Left cardiac atrium (tissue), 4 donors: ENCODE results near the gene HTR4. TPM values are rescaled to one million over a fixed set of nuclear protein-coding genes. Genes with fewer than 3 reads are reported as not detected.
"Not testable (repeated sequence)": the region's sequence is repeated elsewhere in the genome, so short reads cannot be mapped to it uniquely, and the experiment has no call there.

ENCODE experiments used
- ATAC-seq, 2 donors: fragments of 200-7000 bp; cut with Tn5 transposase; one replicate each; pipeline ENCODE4 v1.9.1; 2020; ENCODE audit warnings: mild to moderate bottlenecking in 2 of 2, moderate library complexity in 2 of 2
- DNase-seq: peaks from one replicate; pipeline ENCODE4 v3.0.0-alpha.2; 2020
- intact Hi-C, 2 donors: fragments of 100-400 bp; cut with DNase I; formaldehyde crosslinking; loops; one replicate each; pipeline versions ENCODE4 v1.14.1 to v1.15.1; 2022 to 2023
- total RNA-seq, 2 donors: library from RNA; stranded (reverse); fragmentation: NEBNext Ultra II Directional; extraction: Animal tissue kit (Norgen Biotek cat#: 25700); gene quantifications; one replicate each; pipeline ENCODE4 v1.2.1, GENCODE V29; 2021
- donor health status: DM: no; HTN: yes; CAD: no.
- donor health status: DM: no; HTN: yes; CAD: no; lungs with severe emphysema.
- donor health status: DM: yes; HTN: yes; CAD: no.
- donor health status: Dilated cardiomyopathy.

Gene HTR4
- total RNA-seq, 2 donors from 2014 or later = 4.7 to 8.8 TPM

DNA sequence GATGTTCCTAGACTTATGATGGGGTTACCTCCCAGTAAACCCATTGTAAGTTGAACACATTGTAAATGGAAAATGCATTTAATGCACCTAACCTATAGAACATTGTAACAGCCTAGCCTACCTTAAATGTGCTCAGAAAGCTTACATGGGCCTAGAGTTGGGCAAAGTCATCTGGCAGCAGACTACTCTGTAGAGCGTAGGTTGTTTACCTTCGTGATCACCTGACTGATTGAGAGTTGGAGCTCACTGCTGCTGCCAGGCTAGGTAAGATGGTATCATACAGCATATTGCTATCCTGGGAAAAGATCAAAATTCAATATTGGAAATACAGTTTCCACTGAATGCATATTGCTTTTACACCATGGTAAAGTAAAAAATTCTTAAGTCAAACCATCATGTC, 95.4 kb downstream of the HTR4 start:
- no peak for ATAC-seq
- intact Hi-C loops = no loop called here
- DNase-seq = no peak

DNA sequence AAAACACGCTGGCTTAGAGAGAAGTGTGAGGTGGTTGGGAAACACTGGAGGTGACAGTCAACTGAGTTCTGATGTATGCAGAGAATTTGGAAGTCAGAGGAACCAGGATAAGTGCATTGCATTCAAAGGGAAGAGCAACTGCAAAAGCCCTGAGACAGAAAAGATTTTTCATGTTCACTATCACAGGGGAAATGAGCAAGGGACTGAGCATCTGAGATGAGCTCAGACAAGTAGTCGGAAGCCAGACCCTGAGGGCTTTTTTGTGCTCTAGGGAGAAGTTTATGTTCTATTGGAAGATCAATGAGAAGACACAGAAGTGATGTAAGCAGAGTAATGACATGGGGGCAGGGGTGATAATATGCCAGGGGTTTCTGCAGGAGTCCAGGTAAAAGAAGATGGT, 97.5 kb downstream of the HTR4 start:
- DNase-seq (no peak), ATAC-seq (no peak)
- intact Hi-C loops = no loop called here

DNA sequence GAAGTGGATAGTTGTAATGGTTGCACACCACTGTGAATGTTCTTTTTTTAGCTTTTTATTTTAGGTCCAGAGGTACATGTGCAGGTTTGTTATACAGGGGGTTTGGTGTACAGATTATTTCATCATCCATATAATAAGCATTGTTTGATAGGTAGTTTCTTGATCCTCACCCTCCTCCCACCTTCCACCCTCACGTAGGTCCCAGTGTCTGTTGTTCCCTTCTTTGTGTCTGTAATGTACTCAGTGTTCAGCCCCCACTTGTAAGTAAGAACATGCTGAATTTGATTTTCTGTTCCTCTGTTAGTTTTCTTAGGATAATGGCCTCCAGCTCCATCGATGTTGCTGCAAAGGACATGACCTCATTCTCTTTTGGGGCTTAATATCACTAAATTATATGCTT, 99.7 kb downstream of the HTR4 start:
- no peak for ATAC-seq
- DNase-seq = no peak
- intact Hi-C loops = no loop called here

DNA sequence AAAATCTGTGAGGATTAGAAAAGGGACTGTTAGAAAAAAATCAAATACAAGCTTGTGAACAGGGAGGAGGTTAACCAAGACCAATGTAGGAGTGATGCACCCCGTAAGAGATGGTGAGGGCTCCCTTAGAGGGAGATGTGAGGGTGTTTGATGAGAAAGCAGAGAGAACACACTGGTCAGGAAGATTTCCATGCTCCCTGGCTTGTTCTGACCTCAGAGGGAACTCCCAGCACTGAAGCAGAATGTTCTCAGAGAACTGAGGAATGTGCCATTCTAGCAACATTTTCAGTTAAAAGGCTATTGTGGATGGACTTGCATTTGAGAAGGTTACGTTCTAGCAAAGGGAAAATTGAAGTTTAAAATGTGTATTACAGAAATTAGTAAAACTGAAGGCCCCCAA, 110.6 kb downstream of the HTR4 start:
- DNase-seq (no peak), ATAC-seq (no peak)
- intact Hi-C loops = loop anchor here in 1 of 2 donors (5.0 kb wide), 1 partner anchor 86 kb away; no protein-coding TSS in a partner anchor

DNA sequence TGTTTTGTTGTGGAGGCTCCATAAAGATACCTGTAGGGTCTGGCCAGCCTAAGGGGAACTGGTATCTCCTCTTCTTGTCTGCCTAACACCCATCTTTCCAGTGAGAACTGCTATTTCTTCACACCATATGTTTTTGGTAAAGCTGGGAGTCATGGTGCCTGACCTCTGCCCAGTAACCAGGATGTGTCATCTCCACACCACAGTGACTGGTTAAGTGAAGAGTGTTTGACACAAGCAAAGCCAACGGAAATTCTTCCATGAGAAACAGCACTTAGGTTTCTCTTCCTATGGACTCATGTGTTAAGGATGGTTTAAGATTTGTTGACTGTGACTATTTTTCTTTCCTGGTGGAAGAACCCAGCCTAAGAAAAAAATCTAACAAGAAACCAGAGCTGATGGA, 111.5 kb downstream of the HTR4 start:
- intact Hi-C loops = loop anchor here in 1 of 2 donors (5.0 kb wide), 1 partner anchor 86 kb away; no protein-coding TSS in a partner anchor
- ATAC-seq (no peak), DNase-seq (no peak)

DNA sequence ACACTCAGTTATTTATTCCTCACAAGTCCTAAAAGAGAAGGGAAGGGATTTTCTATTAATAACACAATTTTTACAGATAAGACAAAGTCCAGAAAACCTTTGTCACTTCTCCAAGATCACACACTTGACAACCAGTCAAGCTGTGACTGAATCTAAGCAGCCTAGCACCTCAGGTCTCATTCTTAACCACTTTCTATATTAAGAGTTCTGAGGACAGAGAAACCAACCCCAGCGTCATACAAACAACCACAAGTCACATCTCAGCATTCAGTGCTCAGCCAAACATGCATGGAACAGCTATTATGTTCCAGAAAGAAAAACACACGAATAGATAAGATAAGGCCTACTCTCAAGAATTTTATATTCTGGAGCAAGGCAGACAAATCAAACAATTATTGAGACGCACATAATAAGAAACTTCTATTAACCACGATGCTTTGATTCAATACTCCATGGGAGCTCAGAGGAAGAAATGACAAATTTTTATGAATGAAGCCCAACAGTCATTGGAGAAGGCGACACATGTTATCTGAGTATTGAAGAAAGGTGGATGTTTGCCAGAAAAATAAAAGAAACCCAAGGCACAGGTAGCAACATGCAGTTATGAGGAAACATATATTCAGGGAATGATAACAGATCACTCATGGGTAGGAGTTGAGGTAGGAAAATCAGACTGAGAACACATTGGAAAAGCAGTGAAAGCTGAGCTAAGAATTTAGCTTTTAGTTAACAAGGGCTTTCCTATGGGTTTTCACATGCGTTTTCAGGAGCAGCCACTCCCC, 113.1 kb downstream of the HTR4 start:
- no peak for DNase-seq
- ATAC-seq = peak; percentile 73 to 92
- intact Hi-C loops = loop anchor here in 1 of 2 donors (5.0 kb wide), 1 partner anchor 84 kb away; no protein-coding TSS in a partner anchor

DNA sequence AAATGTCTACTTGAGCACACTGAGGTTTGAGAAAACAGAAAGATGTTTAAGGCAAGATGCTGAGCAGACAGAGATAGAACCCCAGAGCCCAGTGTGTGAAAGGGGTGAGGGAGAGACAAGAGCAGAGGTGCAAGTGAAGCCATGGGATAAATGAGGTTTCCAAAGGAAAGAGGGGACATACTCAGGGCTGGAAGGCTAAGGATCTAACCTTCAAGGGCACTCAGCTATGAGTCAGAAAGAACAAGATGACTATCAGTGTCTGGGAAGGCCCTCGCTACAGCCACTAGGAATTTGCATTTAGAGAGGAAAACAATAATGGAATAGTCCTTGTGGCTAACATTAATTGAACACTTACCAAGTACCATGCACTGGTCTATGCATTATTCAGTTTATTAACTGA, 113.7 kb downstream of the HTR4 start:
- intact Hi-C loops = loop anchor here in 1 of 2 donors (5.0 kb wide), 1 partner anchor 83 kb away; no protein-coding TSS in a partner anchor
- DNase-seq (no peak), ATAC-seq (peak in 1 of 2 donors; percentile 75)

DNA sequence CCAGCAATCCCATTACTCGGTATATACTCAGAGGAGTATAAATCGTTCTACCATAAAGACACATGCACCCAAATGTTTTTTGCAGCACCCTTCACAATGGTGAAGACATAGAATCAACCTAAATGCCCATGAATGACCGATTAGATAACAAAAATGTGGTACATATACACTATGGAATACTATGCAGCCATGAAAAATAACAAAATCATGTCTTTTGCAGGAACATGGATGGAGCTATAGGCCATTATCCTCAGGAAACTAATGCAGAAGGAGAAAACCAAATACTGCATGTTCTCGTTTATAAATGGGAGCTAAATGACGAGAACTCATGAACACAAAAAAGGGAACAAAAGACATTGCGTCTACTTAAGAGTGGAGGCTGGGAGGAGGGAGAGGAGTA, 114.5 kb downstream of the HTR4 start:
- no peak for ATAC-seq
- DNase-seq = no peak
- intact Hi-C loops = loop anchor here in 1 of 2 donors (5.0 kb wide), 1 partner anchor 83 kb away; no protein-coding TSS in a partner anchor

DNA sequence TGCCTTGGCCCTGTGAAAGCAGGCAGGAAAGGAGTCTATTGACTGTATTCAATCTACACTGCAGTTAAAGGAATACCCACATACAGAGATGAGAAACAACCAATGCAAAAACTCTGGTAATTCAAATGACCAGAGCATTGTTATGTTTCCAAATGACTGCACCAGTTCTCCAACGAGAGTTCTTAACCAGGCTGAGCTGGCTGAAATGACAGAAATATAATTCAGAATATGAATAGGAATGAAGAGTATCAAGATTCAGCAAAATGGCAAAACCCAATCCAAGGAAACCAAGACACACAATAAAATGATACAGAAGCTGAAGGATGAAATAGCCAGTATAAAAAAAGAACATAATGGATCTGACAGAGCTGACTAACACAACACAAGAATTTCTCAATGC, 119.1 kb downstream of the HTR4 start:
- intact Hi-C loops = no loop called here
- DNase-seq = no peak
- ATAC-seq = no peak

DNA sequence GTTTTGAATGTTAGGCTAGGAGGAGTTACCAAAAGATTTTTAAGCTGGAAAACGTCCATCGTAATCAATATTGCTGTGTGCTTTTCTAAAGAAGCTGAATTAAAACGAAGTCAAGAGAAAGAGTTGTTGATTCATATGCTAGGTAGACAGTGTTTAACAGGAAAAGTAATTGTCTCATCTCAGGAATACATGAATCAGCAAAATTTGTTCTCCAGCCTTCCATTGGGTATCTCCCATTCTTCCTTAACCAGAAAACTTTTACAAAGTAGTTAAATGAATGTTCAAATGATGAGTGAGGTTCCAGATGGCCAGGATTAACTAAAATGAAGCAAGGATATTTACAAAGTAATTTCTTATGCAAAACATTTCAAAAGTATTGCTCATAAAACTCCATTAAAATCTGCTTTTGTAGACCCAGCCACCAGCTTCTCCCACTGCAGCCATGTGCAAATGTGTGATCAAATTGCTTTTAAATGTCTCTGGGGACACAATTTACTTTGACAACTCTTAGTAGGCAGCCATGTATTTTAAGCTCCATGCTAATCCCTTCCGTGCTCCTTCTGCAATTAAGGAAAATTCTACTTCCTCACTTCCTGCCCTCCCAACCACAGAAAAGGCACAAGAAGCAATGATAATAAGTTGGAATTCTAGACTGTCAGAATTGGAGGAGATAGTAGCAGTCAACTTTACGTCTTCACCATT, 121.2 kb downstream of the HTR4 start:
- ATAC-seq = no peak
- intact Hi-C loops = no loop called here
- no peak for DNase-seq

DNA sequence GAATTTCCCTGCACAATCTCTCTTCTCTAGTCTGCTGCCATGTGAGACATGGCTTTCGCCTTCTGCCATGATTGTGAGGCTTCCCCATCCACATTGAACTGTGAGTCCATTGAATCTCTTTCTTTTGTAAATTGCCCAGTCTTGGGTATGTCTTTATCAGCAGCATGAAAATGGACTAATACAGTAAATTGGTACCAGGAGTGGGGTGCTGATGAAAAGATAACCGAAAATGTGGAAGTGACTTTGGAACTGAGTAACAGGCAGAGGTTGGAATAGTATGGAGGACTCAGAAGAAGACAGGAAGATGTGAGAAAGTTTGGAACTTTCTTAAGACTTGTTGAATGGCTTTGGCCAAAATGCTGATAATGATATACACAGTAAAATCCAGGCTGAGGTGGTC, 124.9 kb downstream of the HTR4 start:
- not testable (repeated sequence) for ATAC-seq

DNA sequence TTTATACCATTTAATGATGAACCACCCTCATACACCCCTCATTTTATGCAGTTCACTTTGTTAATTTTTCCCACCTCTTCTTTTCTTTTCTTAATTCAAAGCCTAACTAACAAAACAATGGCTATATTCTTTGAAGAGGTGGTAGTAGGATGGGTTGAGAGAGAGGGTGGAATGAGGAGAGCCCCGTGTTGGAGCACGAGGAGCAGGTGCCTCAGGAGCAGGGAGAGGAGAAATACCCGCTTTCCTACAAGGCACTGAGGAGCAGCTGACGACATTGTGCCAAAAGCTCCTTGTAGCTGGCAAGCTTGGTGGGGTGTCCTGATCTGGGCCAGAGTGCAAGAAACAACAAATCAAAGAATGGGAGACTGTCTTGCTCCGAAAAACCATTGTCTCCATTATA, 129.6 kb downstream of the HTR4 start:
- no peak for ATAC-seq
- no peak for DNase-seq
- intact Hi-C loops = no loop called here

More for the DNA sequence above, 124.9 kb downstream of the HTR4 start:
- DNase-seq, intact Hi-C loops: not testable (repeated sequence)

DNA sequence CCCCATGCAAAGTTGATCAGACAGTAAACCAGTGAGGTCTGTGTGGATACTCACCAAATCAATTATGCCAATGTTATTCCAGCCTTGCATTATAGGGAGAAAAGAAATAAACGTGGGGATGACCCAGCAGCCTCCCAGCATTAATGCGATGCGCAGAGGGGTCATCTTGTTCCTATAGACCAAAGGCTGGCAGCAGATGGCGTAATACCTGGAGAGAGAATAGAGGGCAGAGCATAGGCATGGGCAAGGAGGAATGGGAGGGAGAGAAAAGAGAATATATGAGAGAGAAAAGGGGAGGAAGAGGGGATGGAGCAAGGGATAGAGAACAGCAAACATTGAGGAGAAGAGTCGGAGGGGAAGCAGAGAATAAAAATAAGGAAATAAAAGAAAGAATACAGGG, 131.2 kb downstream of the HTR4 start:
- DNase-seq = no peak
- intact Hi-C loops = no loop called here
- no peak for ATAC-seq

DNA sequence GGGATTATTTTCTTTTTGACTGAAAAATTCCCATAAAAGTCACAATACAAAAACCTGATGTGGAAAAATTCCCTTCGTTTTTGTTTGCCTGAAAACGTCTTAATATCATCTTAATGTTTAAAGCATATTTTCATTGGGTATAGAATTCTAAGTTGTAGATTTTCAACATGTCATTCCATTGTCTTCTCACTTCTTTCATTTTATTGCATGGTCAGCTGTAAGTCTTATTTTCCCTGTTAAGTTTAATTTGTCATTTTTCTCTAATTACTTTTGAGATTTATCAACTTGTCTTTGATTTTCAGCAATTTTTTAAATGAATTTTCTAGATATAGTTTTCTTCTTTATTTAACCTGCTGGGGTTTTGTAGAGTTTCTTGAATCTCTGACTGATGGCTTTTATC, 138.9 kb downstream of the HTR4 start:
- no peak for ATAC-seq
- intact Hi-C loops = no loop called here

DNA sequence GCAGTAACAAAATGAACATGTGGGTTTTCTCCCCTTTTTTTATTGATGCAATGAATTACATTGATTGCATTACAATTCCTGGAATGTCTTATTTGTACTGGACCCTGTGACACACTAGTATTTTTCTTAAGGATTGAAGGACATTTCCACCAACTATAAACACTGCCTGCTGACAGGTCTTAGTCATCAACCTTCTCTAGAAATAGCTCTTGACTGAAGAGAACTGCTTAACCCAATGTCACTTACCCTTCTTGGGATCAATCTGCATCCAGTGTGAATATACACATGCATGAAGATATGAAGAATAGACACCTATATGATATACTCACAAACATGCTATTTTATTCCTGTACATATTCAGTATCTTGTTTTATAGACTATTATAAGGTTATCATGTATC, 140.0 kb downstream of the HTR4 start:
- intact Hi-C loops = no loop called here
- DNase-seq (no peak), ATAC-seq (no peak)

More for the DNA sequence above, 138.9 kb downstream of the HTR4 start:
- DNase-seq = no peak

DNA sequence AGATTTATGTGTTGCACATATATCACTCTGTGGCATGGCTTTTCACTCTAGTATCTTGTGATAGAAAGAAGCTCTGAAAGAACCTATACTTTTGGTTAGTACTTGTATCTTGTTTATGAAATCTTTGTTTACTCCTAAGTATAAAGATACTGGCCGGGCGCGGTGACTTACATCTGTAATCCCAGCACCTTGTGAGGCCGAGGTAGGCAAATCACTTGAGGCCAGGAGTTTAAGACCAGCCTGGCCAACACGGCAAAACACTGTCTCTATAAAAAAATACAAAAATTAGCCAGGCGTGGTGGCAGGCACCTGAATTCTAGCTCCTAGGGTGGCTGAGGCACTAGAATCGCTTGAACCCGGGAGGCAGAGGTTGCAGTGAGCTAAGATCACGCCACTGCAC, 141.8 kb downstream of the HTR4 start:
- ATAC-seq = no peak
- intact Hi-C loops = no loop called here
- no peak for DNase-seq

DNA sequence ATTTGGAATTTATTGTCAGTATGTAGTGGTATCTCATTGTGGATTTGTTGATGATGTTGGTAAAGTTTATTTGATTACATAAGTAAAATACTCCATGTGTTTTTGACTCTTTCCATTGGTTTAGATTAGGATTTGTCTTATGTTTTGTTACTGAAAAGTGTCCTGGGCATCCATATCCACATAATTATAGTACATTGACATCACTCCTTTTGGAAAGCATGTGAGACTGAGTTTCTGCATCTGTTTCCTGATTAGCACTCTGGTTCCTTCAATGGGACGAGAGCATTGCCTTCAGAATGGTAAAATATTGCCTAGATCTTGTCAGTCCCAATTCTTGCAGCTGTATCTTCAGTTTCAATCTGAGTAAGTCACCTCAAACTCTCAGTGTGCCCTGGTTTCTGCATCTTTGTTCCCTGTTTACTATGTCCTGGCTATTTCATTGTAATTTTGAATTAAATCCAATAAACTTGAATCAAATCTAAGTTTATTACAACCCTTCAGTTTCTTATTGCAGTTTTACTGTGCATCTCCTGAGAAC, 142.4 kb downstream of the HTR4 start:
- DNase-seq = no peak
- intact Hi-C loops = no loop called here
- ATAC-seq = no peak

DNA sequence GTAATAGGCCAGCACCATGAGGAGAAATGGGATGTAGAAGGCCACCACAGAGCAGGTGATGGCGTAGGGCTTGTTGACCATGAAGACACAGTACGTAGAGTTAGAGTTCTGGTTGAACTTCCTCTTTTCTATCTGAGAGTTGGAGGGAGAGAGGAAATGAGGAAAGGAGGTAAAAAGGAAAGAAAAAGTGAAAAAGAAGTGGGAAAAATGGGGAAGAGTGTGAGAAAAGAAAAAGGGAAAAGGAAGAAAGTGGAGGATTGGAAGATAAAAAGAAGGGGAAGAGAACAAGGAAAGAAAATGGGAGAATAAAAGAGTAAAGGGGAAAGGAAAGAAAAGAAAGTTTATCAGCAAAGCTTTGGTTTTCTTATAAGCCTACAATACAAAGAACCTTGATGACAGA, 144.4 kb downstream of the HTR4 start:
- DNase-seq = no peak
- no peak for ATAC-seq
- intact Hi-C loops = no loop called here

DNA sequence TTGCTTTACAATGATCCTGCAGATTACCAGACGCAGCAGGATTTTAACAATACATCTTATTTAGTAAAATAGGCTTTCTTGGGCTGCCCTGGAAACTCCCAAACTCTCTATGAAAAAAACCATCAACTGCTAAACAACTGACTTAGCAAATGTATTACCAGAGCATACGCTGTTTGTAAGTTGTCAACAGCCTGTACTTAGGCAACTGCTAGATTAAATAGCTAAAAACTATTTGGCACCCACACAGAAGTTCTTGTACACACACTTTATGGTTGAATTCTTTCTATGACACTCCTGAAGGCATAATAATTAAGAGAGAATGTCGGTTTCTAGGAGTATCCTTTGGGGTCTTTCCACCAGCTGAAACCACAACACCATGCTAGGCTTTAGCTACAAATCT, 146.7 kb downstream of the HTR4 start:
- no peak for DNase-seq
- intact Hi-C loops = no loop called here
- no peak for ATAC-seq

DNA sequence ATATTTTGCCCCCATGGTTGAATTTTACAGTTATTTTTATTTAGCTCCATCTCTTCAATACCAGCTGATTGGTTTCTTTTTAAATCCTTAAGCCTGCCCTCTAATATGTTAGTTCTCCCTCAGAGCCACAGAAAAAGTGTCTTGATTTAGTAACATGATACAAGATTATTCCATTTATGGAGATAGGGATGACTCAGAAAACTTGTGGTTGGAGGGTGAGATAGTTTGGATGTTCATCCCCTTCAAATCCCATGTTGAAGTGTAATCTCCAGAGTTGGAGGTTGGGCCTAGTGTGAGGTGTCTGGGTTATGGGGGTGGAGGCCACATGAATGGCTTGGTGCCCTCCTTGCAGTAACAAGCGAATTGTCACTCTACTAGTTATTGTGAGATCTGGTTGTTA, 154.9 kb downstream of the HTR4 start:
- ATAC-seq = no peak
- DNase-seq = no peak
- intact Hi-C loops = no loop called here
